Right ventricle myocardium inferior (tissue), 1 donor: ENCODE measurements around the gene SRGAP3. TPM values are rescaled to one million over a fixed set of nuclear protein-coding genes. Genes with fewer than 3 reads are reported as not detected.

ENCODE experiments used
- ATAC-seq: fragments of 200-7000 bp; cut with Tn5 transposase; one replicate; pipeline ENCODE4 v1.9.1; 2020; ENCODE audit warnings: mild to moderate bottlenecking, moderate library complexity
- DNase-seq: peaks from one replicate; pipeline ENCODE4 v3.0.0; 2021; ENCODE audit errors: missing footprints
- intact Hi-C: fragments of 100-400 bp; cut with DNase I; formaldehyde crosslinking; loops from one replicate; pipeline ENCODE4 v1.11.0; 2022
- total RNA-seq: library from RNA; stranded (reverse); fragmentation: NEBNext Ultra II Directional; extraction: Animal tissue kit (Norgen Biotek cat#: 25700); gene quantifications from one replicate; pipeline ENCODE4 v1.2.1, GENCODE V29; 2021
- donor health status: DM: no; HTN: yes; CAD: no; lungs with severe emphysema.

Gene SRGAP3
- total RNA-seq, 1 donor from 2014 or later = 6.1 TPM

DNA sequence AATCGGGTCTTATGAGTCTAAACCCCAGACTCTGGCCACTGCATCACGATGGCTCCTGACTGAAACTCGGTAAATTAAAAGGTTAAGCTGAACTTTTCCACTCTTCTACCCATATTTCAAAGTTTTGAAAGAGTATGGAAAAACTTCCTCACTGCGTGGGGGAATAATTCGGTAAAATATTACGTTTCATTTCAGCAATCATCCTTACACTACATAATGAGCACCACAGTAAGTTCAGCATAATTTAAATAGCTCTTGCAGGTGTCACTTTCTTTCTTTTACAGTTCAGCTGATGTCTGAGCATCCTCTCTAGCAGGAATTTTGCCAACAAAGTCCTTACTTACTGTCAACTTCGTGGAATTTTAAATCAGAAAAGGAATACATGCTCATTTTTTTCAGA, 17.5 kb downstream of the SRGAP3 start:
- ATAC-seq (no peak), DNase-seq (no peak)
- intact Hi-C loops = no loop called here

GRCh38 chr3:9231471-9231870, 18.0 kb downstream of the SRGAP3 start:
- intact Hi-C loops = no loop called here
- DNase-seq (no peak), ATAC-seq (no peak)

- intact Hi-C loops = no loop called here
- DNase-seq = no peak
- no peak for ATAC-seq
These were observed 18.4 kb downstream of the SRGAP3 start for GRCh38 chr3:9231006-9231405.

GRCh38 chr3:9230596-9230995, 18.9 kb downstream of the SRGAP3 start:
- ATAC-seq = no peak
- intact Hi-C loops = no loop called here
- DNase-seq = no peak

GRCh38 chr3:9229879-9230278, 19.6 kb downstream of the SRGAP3 start:
- DNase-seq = no peak
- intact Hi-C loops = no loop called here
- ATAC-seq = no peak

DNA sequence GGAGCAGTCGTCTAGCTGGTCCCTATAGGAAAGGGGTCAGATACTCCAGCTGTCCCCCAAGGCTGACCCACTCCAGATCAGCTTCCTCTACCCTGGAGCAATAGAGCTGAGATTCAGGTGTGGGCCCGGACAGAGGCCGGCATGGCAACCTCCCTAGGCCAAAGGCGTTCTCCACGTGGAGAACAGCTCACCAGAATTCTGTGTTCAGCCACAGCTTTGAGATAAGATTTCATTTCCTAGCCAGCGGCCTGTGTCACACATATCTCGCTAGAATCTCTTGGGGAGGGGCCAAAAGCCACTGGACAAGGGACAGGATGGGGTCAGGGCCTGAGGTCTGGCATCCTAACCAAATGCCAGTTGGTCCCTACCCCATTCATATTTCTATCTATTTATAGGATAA, 20.1 kb downstream of the SRGAP3 start:
- intact Hi-C loops = no loop called here
- no peak for DNase-seq
- no peak for ATAC-seq

DNA sequence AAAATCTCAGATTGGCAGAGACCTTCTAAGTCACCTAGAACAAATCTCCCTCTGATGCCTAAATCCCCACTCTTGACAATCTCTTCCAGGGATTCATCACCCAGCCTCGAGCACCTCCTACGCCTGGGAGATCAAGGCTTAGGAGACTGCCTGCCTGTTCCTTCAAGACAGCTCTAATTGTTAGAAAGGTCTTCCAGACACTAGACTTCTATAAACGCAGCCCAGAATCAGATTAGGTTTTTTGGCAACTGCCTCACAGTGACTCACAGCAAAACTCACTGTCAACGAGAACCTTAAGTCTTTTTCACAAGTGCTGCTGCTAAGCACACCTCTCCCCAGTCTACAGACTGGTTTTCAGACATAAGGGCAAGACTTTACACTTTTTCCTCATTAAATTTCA, 23.1 kb downstream of the SRGAP3 start:
- DNase-seq (no peak), ATAC-seq (no peak)
- intact Hi-C loops = no loop called here

- no peak for DNase-seq
- ATAC-seq = no peak
- intact Hi-C loops = no loop called here
These were observed 24.2 kb downstream of the SRGAP3 start for GRCh38 chr3:9225268-9225667.

- ATAC-seq (no peak), DNase-seq (no peak)
- intact Hi-C loops = no loop called here
These were observed 25.0 kb downstream of the SRGAP3 start for GRCh38 chr3:9224490-9224889.

- no peak for ATAC-seq
- intact Hi-C loops = no loop called here
- DNase-seq = no peak
These were observed 25.8 kb downstream of the SRGAP3 start for GRCh38 chr3:9223672-9224071.

GRCh38 chr3:9222956-9223639, 26.3 kb downstream of the SRGAP3 start:
- intact Hi-C loops = no loop called here
- no peak for DNase-seq
- ATAC-seq = no peak

DNA sequence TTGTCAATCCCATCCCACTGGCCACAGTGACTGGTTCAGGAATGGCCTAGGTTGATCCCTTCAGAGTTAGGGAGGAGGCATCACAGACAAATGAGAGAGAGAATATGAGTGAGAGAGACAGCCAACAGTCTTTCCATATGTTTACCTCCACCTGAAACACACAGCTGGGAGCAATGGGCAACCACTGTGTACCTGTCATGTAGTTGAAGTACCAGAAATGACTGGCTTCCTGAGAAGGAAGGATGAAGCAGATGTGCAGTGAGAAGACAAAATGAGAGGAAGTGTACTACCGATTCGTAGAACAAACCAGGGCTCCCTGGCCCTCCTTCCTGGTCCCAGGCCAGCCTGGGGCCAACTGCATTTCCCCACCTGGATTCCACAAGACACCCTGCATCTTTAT, 27.4 kb downstream of the SRGAP3 start:
- DNase-seq (no peak), ATAC-seq (no peak)
- intact Hi-C loops = no loop called here

DNA sequence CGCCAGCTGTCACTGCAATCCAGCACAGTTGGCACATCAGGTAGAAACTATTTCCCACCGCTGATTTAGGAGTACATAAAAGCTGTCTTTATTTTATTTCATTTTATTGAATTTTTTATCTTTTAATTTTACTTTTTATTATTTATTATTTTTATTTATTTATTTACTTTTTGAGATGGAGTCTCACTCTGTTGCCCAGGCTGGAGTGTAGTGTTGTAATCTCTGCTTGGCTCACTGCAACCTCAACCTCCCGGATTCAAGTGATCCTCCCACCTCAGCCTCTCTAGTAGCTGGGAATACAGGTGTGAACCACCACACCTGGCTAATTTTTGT, 31.0 kb downstream of the SRGAP3 start:
- intact Hi-C loops = no loop called here
- ATAC-seq (no peak), DNase-seq (no peak)

DNA sequence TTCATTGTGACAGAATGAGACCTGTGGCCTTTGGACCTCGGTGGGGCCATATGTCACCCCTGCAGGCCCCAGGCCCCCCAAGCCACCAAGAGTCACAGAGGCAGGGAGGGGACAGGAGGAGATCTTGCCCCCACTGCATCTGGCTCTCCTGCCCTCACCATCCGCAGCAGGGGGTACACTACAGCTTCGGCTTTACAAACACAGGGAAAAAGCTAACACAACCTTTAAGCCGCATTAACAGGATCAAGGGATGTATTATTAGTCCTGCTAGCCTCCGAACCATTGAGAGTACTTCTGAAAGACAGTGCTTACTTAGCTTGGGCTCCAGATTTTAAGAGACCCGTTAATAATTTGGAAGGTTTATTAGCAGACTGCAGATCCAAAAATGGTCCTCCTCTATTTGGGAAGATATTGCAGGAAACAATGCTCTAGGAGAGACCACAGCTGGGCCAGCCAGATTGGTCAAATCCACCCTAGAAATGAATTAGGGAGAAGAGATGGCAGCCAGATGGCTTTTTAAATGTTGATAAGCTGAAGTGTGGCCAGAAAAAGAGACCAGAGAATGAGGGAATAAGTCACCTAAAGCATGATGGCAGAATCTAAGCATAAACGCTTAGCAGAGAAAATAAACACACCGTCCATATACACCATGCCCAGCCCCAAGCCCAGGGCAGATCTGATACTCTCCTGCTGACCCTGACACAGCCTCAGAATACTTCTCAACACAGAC, 31.5 kb downstream of the SRGAP3 start:
- DNase-seq = no peak
- ATAC-seq = no peak
- intact Hi-C loops = no loop called here

DNA sequence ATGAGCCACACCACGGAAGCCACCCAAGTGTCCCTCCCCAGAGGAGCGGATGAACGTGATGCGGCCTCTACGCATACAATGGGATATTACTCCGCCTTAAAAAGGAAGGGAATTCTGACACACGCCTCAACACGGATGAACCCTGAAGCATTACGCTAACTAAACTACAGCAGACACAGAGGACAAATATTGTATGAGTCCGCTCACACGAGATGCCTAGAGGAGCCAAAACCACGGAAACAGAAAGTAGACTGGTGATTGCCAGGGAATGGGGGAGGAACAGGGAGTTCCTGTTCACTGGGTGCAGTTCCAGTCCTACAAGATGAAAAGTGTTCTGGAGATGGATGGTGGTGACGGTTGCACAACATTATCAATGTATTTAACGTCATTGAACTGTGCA, 32.7 kb downstream of the SRGAP3 start:
- ATAC-seq (no peak), DNase-seq (no peak)
- intact Hi-C loops = no loop called here

- DNase-seq (no peak), ATAC-seq (no peak)
- intact Hi-C loops = no loop called here
These were observed 34.8 kb downstream of the SRGAP3 start for GRCh38 chr3:9214599-9214998.

GRCh38 chr3:9214185-9214584, 35.3 kb downstream of the SRGAP3 start:
- ATAC-seq = no peak
- no peak for DNase-seq
- intact Hi-C loops = no loop called here

DNA sequence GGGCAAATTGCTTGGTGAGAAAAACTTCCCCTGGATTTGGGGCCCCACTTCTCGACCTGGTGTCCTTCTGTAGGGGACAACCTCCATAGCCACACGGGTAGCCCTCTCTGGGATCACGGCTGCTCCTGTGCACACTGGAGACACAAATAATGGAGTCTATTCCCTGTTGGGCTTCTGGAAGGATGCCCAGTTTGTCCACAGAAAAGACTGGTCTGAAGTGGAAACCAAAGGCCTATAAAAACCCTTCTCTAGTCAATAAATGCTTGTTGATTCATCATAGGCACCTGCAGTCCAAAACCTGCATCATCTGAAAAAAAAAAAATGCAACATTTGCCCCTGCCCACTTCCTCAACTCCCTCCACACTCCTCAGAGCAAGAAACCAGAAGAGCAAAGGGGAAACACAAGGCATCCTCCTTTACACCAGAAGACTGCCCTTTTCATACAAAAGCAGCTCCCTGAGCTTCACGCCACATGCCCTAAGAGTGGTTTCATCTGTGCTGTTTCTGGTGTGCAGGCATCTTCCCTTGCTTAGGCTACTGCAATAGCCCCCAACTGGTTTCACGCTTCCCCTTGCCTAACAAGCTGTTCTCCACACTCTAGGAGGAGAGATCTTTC, 36.3 kb downstream of the SRGAP3 start:
- intact Hi-C loops = no loop called here
- ATAC-seq (no peak), DNase-seq (no peak)

DNA sequence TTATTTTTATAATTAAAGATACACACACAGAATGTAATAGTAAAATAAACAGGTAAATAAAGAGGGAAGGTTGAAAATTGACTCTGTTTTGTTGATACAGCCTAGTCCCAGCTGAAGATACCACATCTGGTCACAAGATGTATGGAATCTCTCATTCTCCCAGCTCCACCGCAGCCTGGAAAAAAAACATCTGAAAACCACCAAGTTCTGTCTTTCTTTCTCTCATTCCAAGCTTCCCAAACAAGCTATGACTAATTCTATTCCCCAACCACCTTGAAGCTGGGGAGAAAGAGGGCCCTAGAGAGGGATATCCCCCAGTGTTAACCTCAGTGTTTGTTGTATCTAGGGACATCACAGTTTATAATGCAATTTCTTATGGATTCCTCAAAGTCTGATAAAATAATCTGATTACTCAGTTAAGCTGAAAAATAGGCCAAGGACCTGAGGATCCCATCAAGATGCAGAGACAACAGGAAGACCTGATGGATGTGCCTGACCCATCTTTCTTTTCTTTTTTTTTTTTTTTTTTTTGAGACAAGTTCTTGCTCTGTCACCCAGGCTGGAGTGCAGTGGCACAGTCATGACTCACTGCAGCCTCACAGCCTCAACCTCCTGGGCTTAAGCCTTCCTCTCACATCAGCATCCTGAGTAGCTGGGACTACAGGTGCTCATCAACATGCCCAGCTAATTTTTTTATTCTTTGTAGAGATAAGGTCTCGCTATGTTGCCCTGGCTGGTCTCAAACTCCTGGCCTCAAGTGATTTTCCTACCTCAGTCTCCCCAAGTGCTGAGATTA, 38.1 kb downstream of the SRGAP3 start:
- DNase-seq (no peak), ATAC-seq (no peak)
- intact Hi-C loops = no loop called here

- no peak for DNase-seq
- no peak for ATAC-seq
- intact Hi-C loops = no loop called here
These were observed 39.7 kb downstream of the SRGAP3 start for GRCh38 chr3:9209777-9210176.
